HEK293T (cell line): ENCODE results near the gene STRN3.

Source experiments
- ARNT ChIP-seq: fragments of 450-650 bp; IDR thresholded peaks from 2 replicates; pipeline ENCODE4 v1.6.1; 2017; ENCODE audit warnings: mild to moderate bottlenecking
- BHLHE40 ChIP-seq: fragments of 450-650 bp; IDR thresholded peaks from 2 replicates; pipeline ENCODE4 v1.6.1; 2016; ENCODE audit warnings: mild to moderate bottlenecking, moderate library complexity, borderline replicate concordance
- CTBP1 ChIP-seq: fragments of 450-650 bp; IDR thresholded peaks from 2 replicates; pipeline ENCODE4 v1.6.1; 2016; ENCODE audit warnings: borderline replicate concordance
- FOXA1 ChIP-seq: fragments of 450-650 bp; IDR thresholded peaks from 2 replicates; pipeline ENCODE4 v1.6.1; 2016; ENCODE audit warnings: mild to moderate bottlenecking
- FOXK2 ChIP-seq: fragments of 450-650 bp; IDR thresholded peaks from 2 replicates; pipeline ENCODE4 v1.6.1; 2016; ENCODE audit warnings: mild to moderate bottlenecking
- FOXM1 ChIP-seq: fragments of 450-650 bp; IDR thresholded peaks from 2 replicates; pipeline ENCODE4 v1.6.1; 2017; ENCODE audit warnings: mild to moderate bottlenecking, borderline replicate concordance
- HDGF ChIP-seq: fragments of 450-650 bp; IDR thresholded peaks from 2 replicates; pipeline ENCODE4 v1.6.1; 2017; ENCODE audit warnings: antibody characterized with exemption, borderline replicate concordance
- LEF1 ChIP-seq: fragments of 450-650 bp; IDR thresholded peaks from 2 replicates; pipeline ENCODE4 v1.6.1; 2017; ENCODE audit warnings: mild to moderate bottlenecking, borderline replicate concordance
- NFRKB ChIP-seq: fragments of 450-650 bp; IDR thresholded peaks from 2 replicates; pipeline ENCODE4 v1.6.1; 2016; ENCODE audit warnings: mild to moderate bottlenecking, moderate library complexity
- SP1 ChIP-seq: fragments of 450-650 bp; IDR thresholded peaks from 2 replicates; pipeline ENCODE4 v1.6.1; 2017
- SUZ12 ChIP-seq: fragments of 450-650 bp; IDR thresholded peaks from 2 replicates; pipeline ENCODE4 v1.6.1; 2016; ENCODE audit warnings: mild to moderate bottlenecking
- TARDBP ChIP-seq: fragments of 450-650 bp; IDR thresholded peaks from 2 replicates; pipeline ENCODE4 v1.6.1; 2016
- ZNF384 ChIP-seq: fragments of 450-650 bp; IDR thresholded peaks from 2 replicates; pipeline ENCODE4 v1.6.1; 2016
- TF ChIP-seq, protein P1 (sequence below): fragments of 450-650 bp; IDR thresholded peaks from 2 replicates; pipeline ENCODE4 v1.6.1; 2016

DNA sequence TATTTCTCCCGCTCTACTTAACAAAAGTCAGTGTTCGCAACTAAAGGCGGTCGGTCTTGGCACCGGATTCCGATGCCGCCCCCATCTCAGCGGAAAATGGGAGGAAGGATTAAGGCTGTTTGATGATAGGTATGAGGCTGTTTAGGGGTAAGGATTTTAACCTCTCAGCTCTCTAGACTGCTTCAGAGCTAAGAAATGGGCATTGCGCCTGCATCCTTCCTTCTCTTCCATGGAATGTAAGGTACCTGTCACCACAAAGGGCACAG, 150.5 kb downstream of the STRN3 start:
- no peak for TF ChIP-seq ZNF384
- no peak for TF ChIP-seq TARDBP
- TF ChIP-seq BHLHE40 = no peak
- TF ChIP-seq SP1 = no peak
- no peak for TF ChIP-seq HDGF
- no peak for TF ChIP-seq FOXM1
- TF ChIP-seq FOXA1 = no peak
- TF ChIP-seq ARNT = no peak
- TF ChIP-seq LEF1 = no peak
- no peak for TF ChIP-seq FOXK2
- no peak for TF ChIP-seq NFRKB
- no peak for TF ChIP-seq SUZ12
- no peak for TF ChIP-seq CTBP1
- TF ChIP-seq, protein P1, sequence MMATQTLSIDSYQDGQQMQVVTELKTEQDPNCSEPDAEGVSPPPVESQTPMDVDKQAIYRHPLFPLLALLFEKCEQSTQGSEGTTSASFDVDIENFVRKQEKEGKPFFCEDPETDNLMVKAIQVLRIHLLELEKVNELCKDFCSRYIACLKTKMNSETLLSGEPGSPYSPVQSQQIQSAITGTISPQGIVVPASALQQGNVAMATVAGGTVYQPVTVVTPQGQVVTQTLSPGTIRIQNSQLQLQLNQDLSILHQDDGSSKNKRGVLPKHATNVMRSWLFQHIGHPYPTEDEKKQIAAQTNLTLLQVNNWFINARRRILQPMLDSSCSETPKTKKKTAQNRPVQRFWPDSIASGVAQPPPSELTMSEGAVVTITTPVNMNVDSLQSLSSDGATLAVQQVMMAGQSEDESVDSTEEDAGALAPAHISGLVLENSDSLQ = no peak
